Activated CD4-positive, alpha-beta T cell treated with anti-CD3 and anti-CD28 coated beads, Interleukin-2, amount 50 U/mL, for 16 hours (primary cell): ENCODE data around the gene AIF1.
A peak's percentile ranks its signal among the peaks of the same experiment; 100 is the strongest.

ENCODE experiments used
- DNase-seq: peaks from one replicate; pipeline ENCODE4 v3.0.0-alpha.2; 2020

AIF1 gene

GRCh38 chr6:31645325-31645724, 30.3 kb downstream of the AIF1 start:
- DNase-seq: no peak

GRCh38 chr6:31651602-31652191, 36.7 kb downstream of the AIF1 start:
- DNase-seq: peak; percentile 73

GRCh38 chr6:31652925-31653724, 38.1 kb downstream of the AIF1 start:
- peak; percentile 92 for DNase-seq

GRCh38 chr6:31654574-31655348, 39.7 kb downstream of the AIF1 start:
- DNase-seq: no peak

- no peak for DNase-seq
These were observed 40.6 kb downstream of the AIF1 start, which contains the start of gene APOM for GRCh38 chr6:31655349-31656237. Gene APOM, plus strand, starts transcription at chr6:31655894. Its CDS starts 73 bp downstream, at chr6:31655967.

- peak; percentile 50 for DNase-seq
These were observed 42.5 kb downstream of the AIF1 start for GRCh38 chr6:31657406-31658157.

- no peak for DNase-seq
These were observed 43.2 kb downstream of the AIF1 start for GRCh38 chr6:31658158-31658688.

GRCh38 chr6:31658983-31659648, 44.1 kb downstream of the AIF1 start:
- DNase-seq: no peak

GRCh38 chr6:31659649-31660380, 44.8 kb downstream of the AIF1 start:
- DNase-seq: peak; percentile 48

GRCh38 chr6:31660381-31661261, 45.6 kb downstream of the AIF1 start, which contains the start of gene C6orf47:
Gene C6orf47, minus strand, starts transcription at chr6:31660778. Its CDS starts 831 bp downstream, at chr6:31659947.
- DNase-seq: peak; percentile 85

GRCh38 chr6:31661262-31662123, 46.5 kb downstream of the AIF1 start:
- no peak for DNase-seq

GRCh38 chr6:31662124-31662723, 47.2 kb downstream of the AIF1 start:
- no peak for DNase-seq

GRCh38 chr6:31663126-31663960, 48.3 kb downstream of the AIF1 start:
- DNase-seq: no peak

GRCh38 chr6:31663961-31664789, 49.1 kb downstream of the AIF1 start:
- no peak for DNase-seq

- peak; percentile 95 for DNase-seq
These were observed 49.9 kb downstream of the AIF1 start, which contains the start of gene GPANK1 for GRCh38 chr6:31664790-31665500. Gene GPANK1, minus strand, starts transcription at chr6:31664997. Its CDS starts 519 bp downstream, at chr6:31664478.
